Endothelial cell of umbilical vein (primary cell): ENCODE data around the gene ELF4. TPM values are rescaled to one million over a fixed set of nuclear protein-coding genes. Genes with fewer than 3 reads are reported as not detected.

Experiments
- BruUV-seq: library from RNA; stranded (reverse); fragments of 400-500 nt; replicated peaks from 2 replicates; lab custom pipeline; 2021; lab: Mats Ljungman, UMichigan
- CTCF ChIA-PET: fragments of 300-600, 350-600 bp; sonication (Branson Sonifier 250); formaldehyde crosslinking; loops from one replicate; lab custom pipeline; 2021; ENCODE audit warnings: antibody characterized with exemption, inconsistent platforms; lab: Charles Lee
- POLR2A ChIA-PET: fragments of 300-600, 350-600 bp; sonication (Branson Sonifier 250); formaldehyde crosslinking; loops from one replicate; lab custom pipeline; 2021; ENCODE audit warnings: antibody characterized with exemption, inconsistent platforms; lab: Charles Lee
- DNase-seq: peaks from one replicate; pipeline ENCODE4 v3.0.0-alpha.2; 2011; ENCODE audit warnings: low read depth, low spot score
- FAIRE-seq: peaks from 2 replicates; lab custom pipeline; 2011; peaks lifted over from hg19 to GRCh38; lab: Jason Lieb, UNC
- H2AFZ ChIP-seq: 2 replicates; pipeline ENCODE4 v1.6.0; 2012; ENCODE audit warnings: low read depth, low read length, control low read depth, inconsistent platforms
- H3K27ac ChIP-seq: 2 replicates; pipeline ENCODE4 v1.5.1; 2011; ENCODE audit warnings: low read depth, mild to moderate bottlenecking, control low read depth, low read length, moderate library complexity; ENCODE audit not compliant: insufficient read depth
- H3K27me3 ChIP-seq, 2 experiments: 2 replicates each; pipeline versions ENCODE4 v1.6.0 to v1.6.1; 2011; ENCODE audit warnings: low read length in 2 of 2, mixed read lengths in 1 of 2; ENCODE audit not compliant: control insufficient read depth in 2 of 2, insufficient read depth in 2 of 2
- H3K36me3 ChIP-seq, 2 experiments: 2 replicates in 1 of 2; 3 replicates in 1 of 2; pipeline ENCODE4 v1.5.1; 2011; ENCODE audit warnings: low read length in 2 of 2, mild to moderate bottlenecking in 1 of 2, moderate library complexity in 1 of 2; ENCODE audit not compliant: control insufficient read depth in 2 of 2, insufficient read depth in 2 of 2; ENCODE audit errors: extremely low read depth in 1 of 2
- H3K4me1 ChIP-seq: 3 replicates; pipeline ENCODE4 v1.5.1; 2011; ENCODE audit warnings: mild to moderate bottlenecking, low read length; ENCODE audit not compliant: control insufficient read depth, insufficient read depth; ENCODE audit errors: extremely low read depth
- H3K4me2 ChIP-seq: 2 replicates; pipeline ENCODE4 v1.6.1; 2011; ENCODE audit warnings: low read length, control low read depth, mixed read lengths; ENCODE audit not compliant: insufficient read depth
- H3K4me3 ChIP-seq, 3 experiments: fragments of 200-600 bp in 1 of 3; sonication (generic), shearing (Covaris generic) in 1 of 3; replicated peaks in 1 of 3; 2 replicates each; pipeline ENCODE4 v1.5.1; 2011 to 2016; ENCODE audit warnings: control low read depth in 3 of 3, low read length in 3 of 3, mild to moderate bottlenecking in 2 of 3, inconsistent platforms in 1 of 3, low read depth in 1 of 3, moderate library complexity in 1 of 3; ENCODE audit not compliant: insufficient read depth in 1 of 3
- H3K79me2 ChIP-seq: 2 replicates; pipeline ENCODE4 v1.6.0; 2012; ENCODE audit warnings: low read length, inconsistent platforms; ENCODE audit not compliant: control insufficient read depth, insufficient read depth
- H3K9ac ChIP-seq: replicated peaks from 2 replicates; pipeline ENCODE3; 2011; ENCODE audit warnings: low read length, control low read depth; ENCODE audit not compliant: insufficient read depth; ENCODE audit errors: extremely low read depth
- H3K9me1 ChIP-seq: replicated peaks from 3 replicates; pipeline ENCODE4 v1.6.0; 2011; ENCODE audit warnings: mild to moderate bottlenecking, low read length; ENCODE audit not compliant: control insufficient read depth, insufficient read depth; ENCODE audit errors: extremely low read depth
- H3K9me3 ChIP-seq: replicated peaks from 2 replicates; pipeline ENCODE4 v1.5.1; 2012; ENCODE audit warnings: low read length, inconsistent platforms; ENCODE audit not compliant: control insufficient read depth, insufficient read depth
- H4K20me1 ChIP-seq: replicated peaks from 2 replicates; pipeline ENCODE3; 2011; ENCODE audit warnings: mild to moderate bottlenecking, low read length; ENCODE audit not compliant: control insufficient read depth, insufficient read depth; ENCODE audit errors: extremely low read depth
- FOS ChIP-seq: IDR thresholded peaks from 2 replicates; pipeline ENCODE4 v1.6.1; 2011; ENCODE audit warnings: mild to moderate bottlenecking, low read length, moderate library complexity, borderline replicate concordance; ENCODE audit not compliant: insufficient read depth
- JUN ChIP-seq: IDR thresholded peaks from 2 replicates; pipeline ENCODE4 v1.6.1; 2011; ENCODE audit warnings: borderline replicate concordance, low read depth; ENCODE audit not compliant: insufficient read length, insufficient read depth
- MYC ChIP-seq: IDR thresholded peaks from one replicate; pipeline ENCODE4 v1.6.1; 2011; ENCODE audit warnings: mild to moderate bottlenecking, low read depth, low read length
- POLR2A ChIP-seq: IDR thresholded peaks from 2 replicates; pipeline ENCODE4 v1.6.1; 2012; ENCODE audit warnings: low read depth, mild to moderate bottlenecking, control low read depth, low read length
- POLR2AphosphoS5 ChIP-seq: IDR thresholded peaks from 2 replicates; pipeline ENCODE4 v1.6.1; 2012; ENCODE audit warnings: low read depth, mild to moderate bottlenecking, control low read depth, low read length, moderate library complexity; ENCODE audit not compliant: insufficient read depth
- dilution Hi-C: fragments of 300-500 bp; cut with MboI; formaldehyde crosslinking; loops from one replicate; pipeline ENCODE4 v1.15.0; 2019; ENCODE audit warnings: low sequenced_read_pairs; ENCODE audit not compliant: extremely low pct_ligation_motif_present
- intact Hi-C: fragments of 100-400 bp; cut with micrococcal nuclease; formaldehyde crosslinking; loops from one replicate; pipeline ENCODE4 v1.10.0; 2022
- polyA plus RNA-seq, 4 experiments: library from polyadenylated mRNA; depleted of rRNA in 3 of 4; stranded (reverse) in 3 of 4; unstranded in 1 of 4; fragments of >200 nt; gene quantifications; 2 replicates each; pipeline versions ENCODE4 v1.2.1 to v1.2.3, GENCODE V29; 2011 to 2012; ENCODE audit warnings: missing spikeins in 1 of 4
- total RNA-seq: library from RNA; stranded (reverse); gene quantifications from 2 replicates; pipeline ENCODE4 v1.2.3, GENCODE V29; 2021

ELF4 gene
- total and polyA plus RNA-seq, 2 donors (not counting 3 experiments of a cell fraction or from before 2014, with no cell fraction given), result 31.9 to 33.4 TPM

DNA sequence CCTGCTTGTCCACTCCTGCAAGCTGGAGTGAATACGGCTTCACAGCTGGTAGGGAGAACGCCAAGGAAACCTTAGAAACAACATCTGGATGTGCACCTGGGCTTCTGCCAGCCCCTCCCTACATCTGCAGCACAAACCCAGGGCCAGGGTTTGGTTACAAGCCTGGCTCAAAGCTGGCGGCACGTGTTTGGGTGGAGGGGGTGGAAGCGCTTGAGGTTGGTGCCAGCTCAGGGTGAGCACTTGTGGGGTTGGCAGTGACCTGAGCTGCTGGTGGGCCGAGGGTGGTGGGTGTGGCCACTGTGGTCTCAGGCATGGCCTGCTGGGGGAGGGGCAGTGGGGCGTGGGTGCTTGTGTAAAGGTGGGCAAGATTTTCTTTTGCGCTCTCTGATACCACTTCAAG is 15.6 kb downstream of the ELF4 start:
- no peaks in the 10 kb centered on the region for H4K20me1 ChIP-seq
- no peak for FAIRE-seq
- H3K27me3 ChIP-seq, result no peaks in the 10 kb centered on the region
- no peaks in the 10 kb centered on the region for H3K36me3 ChIP-seq
- ChIA-PET POLR2A (no interaction called here), CTCF (interaction anchor here (1.4 to 2.3 kb wide), 4 partner anchors 9 to 15 kb away, joined by 3 to 7 read pairs (median 5); no protein-coding TSS in a partner anchor)
- peaks cover 57% of the 10 kb centered on the region for H3K79me2 ChIP-seq
- no peaks in the 10 kb centered on the region for H3K9me3 ChIP-seq
- TF ChIP-seq POLR2A (no peak), JUN (no peak), MYC (no peak)
- dilution Hi-C loops (no loop called here), intact Hi-C loops (no loop called here)
- BruUV-seq, result no TSS peak
- H3K4me3 ChIP-seq, result no peak overlapping the region
- H3K9me1 ChIP-seq, result no peaks in the 10 kb centered on the region
- peaks cover 34% of the 10 kb centered on the region for H3K4me1 ChIP-seq
- no peak overlapping the region for H3K27ac ChIP-seq
- no peak overlapping the region for H3K9ac ChIP-seq
- no peak for DNase-seq
- no peak overlapping the region for H3K4me2 ChIP-seq
- no peak overlapping the region for H2AFZ ChIP-seq

GRCh38 chrX:130093271-130093670 is 17.0 kb downstream of the ELF4 start:
- dilution Hi-C loops (no loop called here), intact Hi-C loops (no loop called here)
- Histone ChIP-seq H3K36me3 (no peaks in the 10 kb centered on the region), H3K9me1 (no peaks in the 10 kb centered on the region), H3K4me2 (no peak overlapping the region), H3K27ac (no peak overlapping the region), H3K9me3 (no peaks in the 10 kb centered on the region), H3K4me3 (no peak overlapping the region), H2AFZ (no peak overlapping the region), H3K27me3 (no peaks in the 10 kb centered on the region), H3K9ac (no peak overlapping the region), H3K79me2 (peaks cover 51% of the 10 kb centered on the region), H4K20me1 (no peaks in the 10 kb centered on the region), H3K4me1 (peaks cover 26% of the 10 kb centered on the region)
- ChIA-PET CTCF (no interaction called here), POLR2A (no interaction called here)
- DNase-seq (no peak), FAIRE-seq (no peak)
- BruUV-seq, result no TSS peak
- TF ChIP-seq FOS (no peak), POLR2A (no peak), POLR2AphosphoS5 (no peak)
